PFSK-1 (cell line): ENCODE measurements around the gene ZNF700.

ENCODE experiments used
- FOXP2 ChIP-seq: optimal IDR thresholded peaks from 2 replicates; pipeline ENCODE3; 2011; ENCODE audit warnings: borderline replicate concordance, control low read depth, inconsistent platforms; ENCODE audit not compliant: insufficient read depth; ENCODE audit errors: extremely low read length, extremely low read depth
- POLR2AphosphoS5 ChIP-seq: IDR thresholded peaks from 2 replicates; pipeline ENCODE4 v1.6.1; 2012; ENCODE audit warnings: low read depth, mild to moderate bottlenecking, control low read depth, low read length, moderate library complexity
- TAF1 ChIP-seq: IDR thresholded peaks from 2 replicates; pipeline ENCODE4 v1.6.1; 2012; ENCODE audit warnings: low read length, control low read depth, borderline replicate concordance; ENCODE audit not compliant: insufficient read depth
- TF ChIP-seq, protein P1 (sequence below), 2 experiments: IDR thresholded peaks; 2 replicates each; pipeline versions ENCODE4 v1.6.1 to v1.8.0; 2011 to 2012; ENCODE audit warnings: low read depth in 2 of 2, low read length in 2 of 2, control low read depth in 1 of 2, inconsistent platforms in 1 of 2, mild to moderate bottlenecking in 1 of 2, moderate library complexity in 1 of 2; ENCODE audit not compliant: insufficient read depth in 1 of 2

DNA sequence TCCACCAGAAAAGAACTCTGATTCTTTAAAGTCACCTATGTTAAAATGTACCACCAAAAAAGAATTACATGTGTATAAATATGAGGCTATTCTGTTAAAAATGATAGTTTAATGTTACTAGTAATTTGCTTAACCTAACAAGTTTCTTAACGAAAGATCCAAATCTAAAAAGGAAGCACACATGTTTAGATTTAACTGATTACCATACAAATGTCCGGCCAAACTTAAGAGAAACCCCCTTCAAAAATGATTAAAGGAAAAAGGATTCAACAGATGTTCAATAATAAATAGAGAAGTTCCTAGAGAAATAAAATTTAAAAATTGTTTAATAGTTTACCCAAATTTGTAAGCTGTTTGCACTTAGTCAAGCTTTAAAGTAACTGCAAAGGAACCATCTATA lies 42.3 kb upstream of the ZNF700 start:
- TF ChIP-seq TAF1 (no peak), FOXP2 (no peak), POLR2AphosphoS5 (no peak)
- TF ChIP-seq, protein P1, sequence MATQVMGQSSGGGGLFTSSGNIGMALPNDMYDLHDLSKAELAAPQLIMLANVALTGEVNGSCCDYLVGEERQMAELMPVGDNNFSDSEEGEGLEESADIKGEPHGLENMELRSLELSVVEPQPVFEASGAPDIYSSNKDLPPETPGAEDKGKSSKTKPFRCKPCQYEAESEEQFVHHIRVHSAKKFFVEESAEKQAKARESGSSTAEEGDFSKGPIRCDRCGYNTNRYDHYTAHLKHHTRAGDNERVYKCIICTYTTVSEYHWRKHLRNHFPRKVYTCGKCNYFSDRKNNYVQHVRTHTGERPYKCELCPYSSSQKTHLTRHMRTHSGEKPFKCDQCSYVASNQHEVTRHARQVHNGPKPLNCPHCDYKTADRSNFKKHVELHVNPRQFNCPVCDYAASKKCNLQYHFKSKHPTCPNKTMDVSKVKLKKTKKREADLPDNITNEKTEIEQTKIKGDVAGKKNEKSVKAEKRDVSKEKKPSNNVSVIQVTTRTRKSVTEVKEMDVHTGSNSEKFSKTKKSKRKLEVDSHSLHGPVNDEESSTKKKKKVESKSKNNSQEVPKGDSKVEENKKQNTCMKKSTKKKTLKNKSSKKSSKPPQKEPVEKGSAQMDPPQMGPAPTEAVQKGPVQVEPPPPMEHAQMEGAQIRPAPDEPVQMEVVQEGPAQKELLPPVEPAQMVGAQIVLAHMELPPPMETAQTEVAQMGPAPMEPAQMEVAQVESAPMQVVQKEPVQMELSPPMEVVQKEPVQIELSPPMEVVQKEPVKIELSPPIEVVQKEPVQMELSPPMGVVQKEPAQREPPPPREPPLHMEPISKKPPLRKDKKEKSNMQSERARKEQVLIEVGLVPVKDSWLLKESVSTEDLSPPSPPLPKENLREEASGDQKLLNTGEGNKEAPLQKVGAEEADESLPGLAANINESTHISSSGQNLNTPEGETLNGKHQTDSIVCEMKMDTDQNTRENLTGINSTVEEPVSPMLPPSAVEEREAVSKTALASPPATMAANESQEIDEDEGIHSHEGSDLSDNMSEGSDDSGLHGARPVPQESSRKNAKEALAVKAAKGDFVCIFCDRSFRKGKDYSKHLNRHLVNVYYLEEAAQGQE (IDR thresholded peaks at IDR 0.05; ENCODE audit: insufficient read depth in 1 of 2, low read depth in 2 of 2, low read length in 2 of 2) = no peak
